ENCODE data around the gene RETNLB.

The RETNLB gene

DNA sequence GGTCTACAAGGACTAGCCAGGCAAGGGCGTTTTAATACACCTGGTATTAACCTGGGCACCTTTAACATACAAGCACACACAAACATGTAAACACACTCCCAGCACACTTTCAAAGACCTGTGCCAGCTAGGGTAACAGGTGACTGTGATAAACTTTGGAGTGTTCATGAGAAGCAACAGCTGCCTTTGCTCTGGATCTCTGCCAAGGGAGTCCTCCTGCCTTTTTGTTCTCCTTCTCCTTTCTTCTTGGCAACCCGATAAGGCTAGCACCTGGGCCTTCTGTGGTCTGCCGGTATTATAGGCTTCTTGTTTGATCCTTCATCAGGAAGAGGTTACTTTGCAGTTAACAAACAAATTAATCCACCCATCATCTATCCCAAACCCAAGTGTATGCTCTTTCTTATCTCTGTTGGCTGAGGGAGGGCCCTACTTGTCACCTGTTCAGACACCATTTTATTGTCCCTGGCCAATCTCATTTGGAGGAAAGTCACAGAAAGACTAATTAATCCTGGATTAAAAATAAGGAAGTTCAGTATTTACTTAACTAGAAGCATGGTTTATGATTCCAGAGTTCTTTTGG is at the start of gene RETNLB:
TSS of gene RETNLB (minus strand) at position 7 of the 579 bp plus-strand sequence. CDS start 225 bp downstream, outside the sequence.
- DNase-seq (ENCODE audit: low read depth in 2 of 2): no peak
- no peak within 1 kb of the TSS for H3K4me3 ChIP-seq (replicated peaks in 1 of 2; ENCODE audit: low read depth in 2 of 2, low read length in 2 of 2)
- TF ChIP-seq, protein P1, sequence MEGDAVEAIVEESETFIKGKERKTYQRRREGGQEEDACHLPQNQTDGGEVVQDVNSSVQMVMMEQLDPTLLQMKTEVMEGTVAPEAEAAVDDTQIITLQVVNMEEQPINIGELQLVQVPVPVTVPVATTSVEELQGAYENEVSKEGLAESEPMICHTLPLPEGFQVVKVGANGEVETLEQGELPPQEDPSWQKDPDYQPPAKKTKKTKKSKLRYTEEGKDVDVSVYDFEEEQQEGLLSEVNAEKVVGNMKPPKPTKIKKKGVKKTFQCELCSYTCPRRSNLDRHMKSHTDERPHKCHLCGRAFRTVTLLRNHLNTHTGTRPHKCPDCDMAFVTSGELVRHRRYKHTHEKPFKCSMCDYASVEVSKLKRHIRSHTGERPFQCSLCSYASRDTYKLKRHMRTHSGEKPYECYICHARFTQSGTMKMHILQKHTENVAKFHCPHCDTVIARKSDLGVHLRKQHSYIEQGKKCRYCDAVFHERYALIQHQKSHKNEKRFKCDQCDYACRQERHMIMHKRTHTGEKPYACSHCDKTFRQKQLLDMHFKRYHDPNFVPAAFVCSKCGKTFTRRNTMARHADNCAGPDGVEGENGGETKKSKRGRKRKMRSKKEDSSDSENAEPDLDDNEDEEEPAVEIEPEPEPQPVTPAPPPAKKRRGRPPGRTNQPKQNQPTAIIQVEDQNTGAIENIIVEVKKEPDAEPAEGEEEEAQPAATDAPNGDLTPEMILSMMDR (IDR thresholded peaks at IDR 0.05; ENCODE audit: low read depth, low read length): no peak

GRCh38 chr3:108806316-108806715 is 49.1 kb upstream of the RETNLB start:
- TF ChIP-seq, protein P1 (IDR thresholded peaks at IDR 0.05; ENCODE audit: low read depth, low read length): no peak
- H3K4me3 ChIP-seq (replicated peaks in 1 of 2; ENCODE audit: low read depth in 2 of 2, low read length in 2 of 2): no peak overlapping the region
- DNase-seq (ENCODE audit: low read depth in 2 of 2): no peak

DNA sequence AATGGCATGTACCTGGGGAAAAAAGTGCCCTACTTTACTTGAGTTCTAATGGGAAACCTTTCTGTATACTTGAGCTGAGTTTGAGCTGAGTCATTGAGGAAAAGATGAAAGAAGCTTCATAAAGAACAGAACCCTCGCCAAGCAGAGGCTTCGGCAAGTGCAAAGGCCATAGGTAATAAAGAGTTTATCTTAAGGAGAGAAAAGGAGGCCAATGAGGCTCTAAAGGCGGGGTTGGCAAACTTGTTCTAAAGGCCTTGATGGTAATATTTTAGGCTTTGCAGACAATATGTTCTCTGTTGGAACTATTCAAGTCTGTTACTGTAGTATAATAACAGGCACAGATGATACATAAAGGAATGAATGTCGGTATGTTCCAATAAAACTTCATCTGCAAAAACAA is 47.8 kb upstream of the RETNLB start:
- TF ChIP-seq, protein P1 (IDR thresholded peaks at IDR 0.05; ENCODE audit: low read depth, low read length): no peak
- H3K4me3 ChIP-seq (replicated peaks in 1 of 2; ENCODE audit: low read depth in 2 of 2, low read length in 2 of 2): no peak overlapping the region
- no peak for DNase-seq (ENCODE audit: low read depth in 2 of 2)

- no peak overlapping the region for H3K4me3 ChIP-seq (replicated peaks in 1 of 2; ENCODE audit: low read depth in 2 of 2, low read length in 2 of 2)
- DNase-seq (ENCODE audit: low read depth in 2 of 2): no peak
- TF ChIP-seq, protein P1 (IDR thresholded peaks at IDR 0.05; ENCODE audit: low read depth, low read length): no peak
Observed at GRCh38 chr3:108804437-108804836, 47.2 kb upstream of the RETNLB start.

- DNase-seq (ENCODE audit: low read depth in 2 of 2): no peak
- TF ChIP-seq, protein P1 (IDR thresholded peaks at IDR 0.05; ENCODE audit: low read depth, low read length): no peak
- no peak overlapping the region for H3K4me3 ChIP-seq (replicated peaks in 1 of 2; ENCODE audit: low read depth in 2 of 2, low read length in 2 of 2)
Observed at GRCh38 chr3:108791473-108791872, 34.3 kb upstream of the RETNLB start.

DNA sequence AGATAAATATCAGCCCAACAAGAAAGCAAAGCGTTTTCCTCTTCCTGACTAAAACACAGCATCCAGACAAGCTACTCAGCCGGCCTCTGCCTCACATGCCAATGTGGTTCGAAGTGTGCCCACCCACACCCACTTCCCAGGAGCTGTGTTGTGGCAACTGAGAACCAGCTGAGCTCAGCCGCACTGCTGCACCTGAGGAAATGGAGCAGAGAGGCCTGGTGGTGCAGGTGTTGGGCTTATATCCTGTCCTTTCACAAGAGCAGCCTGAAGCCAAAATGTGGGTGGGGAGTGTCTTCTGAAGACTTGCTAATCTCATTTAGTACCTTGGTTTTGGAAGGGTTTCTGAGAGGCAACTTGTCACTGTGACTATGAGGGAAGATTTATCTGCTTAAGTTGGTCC is 23.0 kb upstream of the RETNLB start:
- DNase-seq (ENCODE audit: low read depth in 2 of 2): no peak
- TF ChIP-seq, protein P1 (IDR thresholded peaks at IDR 0.05; ENCODE audit: low read depth, low read length): no peak
- H3K4me3 ChIP-seq (replicated peaks in 1 of 2; ENCODE audit: low read depth in 2 of 2, low read length in 2 of 2): no peak overlapping the region

DNA sequence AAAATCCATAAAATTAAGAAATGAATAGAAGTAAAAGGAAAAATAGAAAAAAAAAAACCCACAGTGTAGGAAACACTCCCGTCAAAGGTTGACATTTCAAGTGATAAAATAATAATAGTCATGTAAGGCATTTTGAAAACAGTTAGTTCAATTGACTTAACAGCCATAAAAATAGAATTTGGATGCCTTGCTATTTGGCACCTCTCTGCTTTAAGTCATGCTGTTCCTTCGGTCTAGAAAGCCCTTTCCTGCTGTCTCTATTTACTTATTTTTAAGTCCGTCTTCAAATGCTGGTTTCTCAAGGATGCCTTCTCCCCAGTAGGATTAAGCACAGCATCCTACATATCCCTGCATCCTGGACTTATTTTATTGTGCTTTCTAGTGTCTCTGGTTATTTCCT is 22.3 kb upstream of the RETNLB start:
- TF ChIP-seq, protein P1 (IDR thresholded peaks at IDR 0.05; ENCODE audit: low read depth, low read length): no peak
- no peak overlapping the region for H3K4me3 ChIP-seq (replicated peaks in 1 of 2; ENCODE audit: low read depth in 2 of 2, low read length in 2 of 2)
- no peak for DNase-seq (ENCODE audit: low read depth in 2 of 2)

Data from cardiac fibroblast (primary cell).